G401 (cell line): ENCODE data around the gene KCMF1. TPM values are rescaled to one million over a fixed set of nuclear protein-coding genes. Genes with fewer than 3 reads are reported as not detected.

ENCODE experiments used
- DNase-seq: peaks from one replicate; pipeline ENCODE4 v3.0.0-alpha.2; 2015; ENCODE audit warnings: low spot score
- in situ Hi-C: cut with HindIII; loops from 2 replicates; pipeline ENCODE4 v1.10.0; 2016; ENCODE audit warnings: low sequenced_read_pairs, mixed read lengths
- total RNA-seq: library from RNA; depleted of rRNA; stranded (reverse); fragments of >200 nt; shearing (Covaris generic); gene quantifications from 2 replicates; pipeline ENCODE4 v1.2.3, GENCODE V29; 2014

The KCMF1 gene
- total RNA-seq, 1 experiment from 2014 or later: 133 TPM

DNA sequence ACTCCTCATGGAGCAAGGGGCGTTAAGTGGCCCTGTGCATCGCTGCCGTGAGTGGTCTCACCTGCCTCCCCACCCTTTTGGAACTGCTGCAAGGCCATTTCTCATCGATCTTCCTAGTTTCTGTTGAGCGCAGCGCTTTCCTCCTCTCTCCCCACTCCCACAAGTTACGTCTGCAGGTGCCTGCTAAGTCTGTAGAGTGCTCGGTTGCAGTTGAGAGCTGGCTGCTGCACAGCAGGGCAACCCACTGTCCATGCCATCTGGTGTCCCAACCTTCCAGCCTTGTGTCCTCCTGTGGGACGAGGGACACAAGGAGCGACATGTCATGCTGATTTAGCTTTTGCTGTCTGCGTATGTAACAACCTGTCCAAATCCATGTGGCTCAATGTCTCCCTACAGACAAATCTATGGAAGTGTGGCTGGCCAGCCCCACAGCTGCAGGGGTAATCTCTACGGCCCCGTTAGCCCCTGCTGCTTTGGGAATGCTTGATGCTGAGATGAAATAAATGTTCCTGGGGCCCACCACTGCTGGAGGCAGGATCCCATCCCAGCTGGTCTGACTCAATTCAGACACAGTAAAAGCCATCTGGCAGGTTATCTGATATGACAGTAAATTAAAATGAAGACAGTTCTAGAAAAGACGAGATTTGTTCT lies 94.1 kb downstream of the KCMF1 start:
- peak; percentile 40 for DNase-seq
- in situ Hi-C loops: no loop called here

DNA sequence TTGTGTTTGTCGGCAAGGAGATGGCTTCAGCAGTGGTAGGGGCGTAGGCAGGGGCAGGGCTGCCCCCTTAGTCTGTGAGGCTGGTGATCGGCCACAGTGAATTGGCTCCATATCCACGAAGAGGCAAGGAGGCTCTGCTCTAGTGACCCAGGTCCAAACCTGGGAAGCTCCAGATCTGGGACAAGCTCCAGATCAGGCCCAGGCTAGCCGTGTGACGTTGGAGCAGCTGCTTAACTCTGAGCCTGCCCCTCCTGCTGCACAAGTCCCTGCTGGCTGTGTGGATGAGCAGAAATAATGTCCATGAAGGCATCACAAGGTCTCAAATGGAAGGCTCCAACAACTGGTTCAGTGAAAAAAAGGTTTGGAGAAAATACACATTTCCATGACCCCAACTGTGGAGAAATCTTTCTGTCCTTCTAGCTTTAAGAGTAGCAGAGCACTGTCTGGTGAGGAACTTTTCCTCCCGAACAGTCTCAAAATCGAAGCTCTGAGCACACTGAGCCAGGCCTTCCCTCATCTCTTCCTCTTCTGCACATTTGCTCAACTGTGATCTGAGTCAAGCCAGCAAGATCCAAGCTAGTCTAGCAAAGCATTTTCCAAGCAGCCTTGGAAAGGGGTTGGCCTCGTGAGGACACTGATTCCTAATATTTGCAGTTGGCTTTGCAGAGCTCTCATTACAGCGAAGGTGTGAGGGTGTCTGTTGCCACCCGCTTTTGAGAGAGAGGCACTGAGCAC lies 95.2 kb downstream of the KCMF1 start:
- in situ Hi-C loops: no loop called here
- DNase-seq: no peak

DNA sequence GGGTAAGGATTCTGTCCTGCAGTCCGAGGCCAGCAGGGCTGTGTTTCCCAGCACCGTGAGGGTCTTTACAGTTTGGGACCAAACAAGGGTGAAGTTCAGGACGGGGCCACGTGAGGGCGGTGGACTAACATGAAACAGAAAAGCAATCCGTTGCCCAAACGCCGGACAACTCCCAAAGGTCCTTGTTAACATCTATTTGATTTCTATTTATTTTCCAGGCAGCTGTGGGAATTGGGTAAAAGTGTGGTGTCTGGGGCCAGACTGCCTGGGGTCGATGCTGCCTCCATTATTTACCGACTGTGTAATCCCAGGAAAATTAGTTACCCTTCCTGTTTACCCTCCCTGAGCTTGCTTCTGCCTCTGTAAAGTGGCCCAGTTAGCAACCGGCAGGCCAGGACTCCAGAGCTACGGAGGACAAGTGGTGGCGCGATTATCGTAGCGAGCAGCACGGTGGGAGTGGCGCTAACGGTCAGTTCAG lies 96.0 kb downstream of the KCMF1 start:
- in situ Hi-C loops: no loop called here

DNA sequence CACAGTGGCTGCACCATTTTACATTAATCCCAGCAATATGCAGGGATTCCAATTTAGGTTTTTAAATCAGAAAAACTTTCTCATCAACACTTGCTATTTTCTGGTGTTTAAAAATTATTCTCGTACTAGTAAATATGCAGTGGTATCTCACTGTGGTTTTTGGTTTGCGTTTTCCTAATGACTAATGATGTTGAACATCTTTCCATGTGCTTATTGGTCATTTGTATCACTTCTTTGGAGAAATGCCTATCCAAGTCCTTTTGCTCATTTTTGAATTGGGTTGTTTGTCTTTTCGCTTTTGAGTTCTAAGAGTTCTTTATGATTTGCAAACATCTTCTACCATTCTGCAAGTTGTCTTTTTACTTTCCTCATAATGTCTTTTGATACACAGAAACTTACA lies 100.1 kb downstream of the KCMF1 start:
- DNase-seq: no peak
- in situ Hi-C loops: no loop called here

More for the DNA sequence above, 96.0 kb downstream of the KCMF1 start:
- peak; percentile 69 for DNase-seq

DNA sequence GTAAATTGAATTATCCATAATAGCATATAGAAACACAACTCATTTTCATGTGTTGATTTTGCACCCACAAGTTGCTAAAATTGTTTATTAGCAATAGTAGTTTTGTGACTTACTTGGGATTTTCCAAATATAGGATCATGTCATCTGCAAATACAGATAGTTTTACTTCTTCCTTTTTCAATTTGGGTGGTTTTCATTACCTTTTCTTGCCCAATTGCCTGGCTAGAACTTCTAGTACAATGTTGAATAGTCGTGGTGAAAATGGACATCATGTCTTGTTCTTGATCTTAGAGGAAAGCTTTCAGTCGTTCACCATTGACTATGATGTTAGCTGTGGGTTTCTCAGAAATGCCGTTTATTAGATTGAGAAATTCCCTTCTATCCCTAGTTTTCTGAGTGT lies 102.1 kb downstream of the KCMF1 start:
- in situ Hi-C loops: no loop called here
- no peak for DNase-seq

DNA sequence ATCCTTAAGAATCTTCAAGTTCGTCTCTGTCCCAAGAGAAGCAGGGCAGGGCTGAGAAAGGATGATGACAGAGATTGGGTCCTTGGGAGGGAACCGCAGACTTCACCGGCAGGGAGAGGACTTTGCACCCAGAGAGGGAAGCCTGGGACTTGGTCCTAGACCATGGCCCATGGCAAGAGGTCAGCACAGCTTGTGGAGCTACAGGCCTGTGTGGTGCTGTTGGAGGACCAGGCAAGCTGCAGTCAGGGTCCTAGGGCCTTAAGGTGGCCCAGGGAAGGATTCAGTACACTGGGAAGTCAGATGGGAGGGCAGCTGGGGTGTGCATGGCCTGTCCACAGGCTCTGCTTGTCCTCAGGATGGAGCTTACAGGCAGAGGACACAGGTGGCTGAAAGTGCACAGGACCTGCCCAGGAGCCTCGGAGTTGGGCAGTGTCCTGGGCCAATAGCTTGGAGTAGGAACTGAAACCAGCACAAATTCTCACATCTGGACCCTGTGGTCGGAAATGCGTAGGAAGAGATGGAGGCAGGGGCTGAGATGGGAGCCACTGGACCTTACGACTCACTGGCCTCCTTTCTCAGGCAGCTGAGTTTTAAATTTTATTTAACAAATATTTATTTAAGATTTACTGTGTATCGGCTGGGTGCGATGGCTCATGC lies 105.8 kb downstream of the KCMF1 start:
- in situ Hi-C loops: no loop called here
- DNase-seq: no peak

DNA sequence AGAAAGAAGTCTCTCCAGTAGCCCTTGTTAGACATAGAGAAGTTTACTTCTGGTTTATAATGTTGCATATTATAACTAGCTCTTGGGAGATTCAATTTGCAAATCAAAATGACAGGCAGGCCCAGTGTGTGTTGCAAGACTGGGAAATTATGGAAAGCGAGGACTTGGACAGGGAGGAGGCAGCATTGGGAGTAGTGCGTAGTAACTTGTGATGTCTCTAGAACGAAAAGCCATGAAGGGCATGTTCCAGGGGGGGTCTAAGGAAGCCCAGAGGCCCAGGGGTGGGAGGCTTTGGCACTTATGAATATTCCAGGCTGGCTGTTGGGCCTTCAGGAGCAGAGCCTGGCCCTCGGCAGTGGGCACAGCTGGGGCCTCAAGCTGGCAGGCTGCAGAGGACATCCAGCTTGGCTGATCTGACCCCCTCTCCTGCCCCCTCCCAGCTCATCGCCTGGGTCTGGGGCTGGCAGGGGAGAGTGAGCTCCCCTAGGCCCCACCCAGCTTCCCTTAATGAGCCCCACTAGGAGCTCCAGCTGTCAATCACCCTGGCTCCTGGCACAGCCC lies 107.0 kb downstream of the KCMF1 start:
- DNase-seq: no peak
- in situ Hi-C loops: no loop called here

DNA sequence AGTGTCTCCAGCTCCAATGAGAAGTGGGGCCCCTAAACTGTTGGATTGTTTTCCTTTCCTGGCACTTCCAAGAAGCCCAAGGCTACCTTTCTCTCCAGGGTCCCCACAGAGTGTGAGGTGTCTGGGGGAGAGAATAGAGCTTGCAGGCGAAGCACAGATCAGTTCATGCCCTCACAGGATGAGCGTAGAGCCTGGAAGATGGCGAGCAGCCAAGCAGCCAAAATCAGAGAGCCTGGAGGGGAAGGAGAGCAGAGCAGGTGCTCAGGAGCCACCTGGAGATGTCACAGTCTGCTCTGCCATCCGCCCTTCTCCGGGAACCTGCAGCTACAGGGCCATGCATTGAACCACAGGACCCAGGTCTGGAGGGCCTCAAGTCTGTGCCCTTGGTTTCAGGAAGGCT lies 107.6 kb downstream of the KCMF1 start:
- DNase-seq: peak; percentile 64
- in situ Hi-C loops: no loop called here

DNA sequence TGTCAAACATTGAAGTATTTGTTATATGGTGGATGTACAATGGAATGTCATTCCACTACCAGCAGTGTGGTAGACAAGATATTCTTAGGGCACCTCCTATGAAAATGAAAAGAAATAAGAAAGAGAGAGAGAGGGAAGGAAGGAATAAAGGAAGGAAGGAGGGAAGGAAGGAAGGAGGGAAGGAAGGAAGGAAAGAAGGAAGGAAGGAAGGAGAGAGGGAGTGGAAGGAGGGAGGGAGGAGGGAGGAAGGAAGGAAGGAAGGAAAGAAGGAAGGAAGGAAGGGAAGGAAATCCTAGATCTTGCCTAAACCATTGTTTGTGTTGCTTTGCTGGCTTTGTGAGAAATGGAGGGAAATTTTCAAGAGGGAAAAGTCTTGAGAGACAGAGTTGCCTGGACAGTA lies 112.1 kb downstream of the KCMF1 start:
- in situ Hi-C loops: no loop called here

DNA sequence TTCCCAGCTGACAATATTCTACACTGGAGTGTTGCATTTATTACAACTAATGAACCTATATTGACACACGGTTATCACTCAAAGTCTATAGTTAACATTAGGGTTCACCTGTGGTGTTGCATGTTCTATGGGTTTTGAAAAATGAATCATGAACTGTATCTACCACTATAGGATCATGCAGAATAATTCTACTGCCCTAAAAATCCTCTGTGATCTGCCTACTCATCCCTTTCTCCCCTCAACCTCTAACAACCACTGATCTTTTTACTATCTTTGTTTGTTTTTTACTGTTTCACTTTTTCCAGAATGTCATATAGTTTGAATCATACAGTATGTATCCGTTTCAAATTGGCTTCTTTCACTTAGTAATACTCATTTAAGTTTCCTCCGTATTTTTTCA lies 114.6 kb downstream of the KCMF1 start:
- in situ Hi-C loops: no loop called here
- no peak for DNase-seq

More for the DNA sequence above, 112.1 kb downstream of the KCMF1 start:
- no peak for DNase-seq

DNA sequence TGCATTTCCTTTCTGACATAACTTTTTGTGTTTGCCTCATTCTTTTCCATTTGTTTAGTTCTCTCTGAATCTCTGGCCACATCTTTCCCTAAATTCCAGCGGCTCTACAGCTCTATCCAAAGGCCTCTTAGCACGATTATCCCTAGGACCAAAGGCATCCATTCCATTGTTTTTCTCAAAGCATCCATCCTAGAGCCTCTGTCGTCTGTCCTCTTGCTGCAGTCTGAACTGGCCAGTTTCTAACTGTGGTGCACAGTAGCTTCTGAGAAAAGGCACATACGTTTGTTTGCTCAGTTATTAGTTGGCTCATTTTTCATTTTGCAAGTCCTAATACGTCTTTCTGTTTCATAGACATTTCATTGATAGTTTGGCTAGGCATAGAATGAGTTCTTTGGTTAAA lies 116.6 kb downstream of the KCMF1 start:
- in situ Hi-C loops: no loop called here
- no peak for DNase-seq

DNA sequence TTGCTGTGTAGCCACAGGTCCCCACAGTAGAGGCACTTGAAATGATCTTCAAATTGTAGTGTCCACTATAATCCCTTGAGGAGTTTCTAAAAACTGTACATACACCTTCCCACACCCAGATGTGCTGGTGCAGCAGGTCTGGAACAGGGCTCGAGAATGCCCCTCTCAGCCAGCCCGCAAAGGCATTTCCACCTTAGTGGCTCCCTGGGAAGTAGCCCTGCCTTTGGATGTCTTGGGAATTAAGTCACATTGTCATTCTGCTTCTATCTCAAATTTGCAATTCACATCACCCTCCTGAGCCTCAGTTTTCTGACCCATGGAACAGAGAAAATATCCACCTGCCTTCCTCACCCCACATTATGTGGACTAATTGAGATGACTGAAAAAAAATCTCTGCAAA lies 118.0 kb downstream of the KCMF1 start:
- no peak for DNase-seq
- in situ Hi-C loops: no loop called here

DNA sequence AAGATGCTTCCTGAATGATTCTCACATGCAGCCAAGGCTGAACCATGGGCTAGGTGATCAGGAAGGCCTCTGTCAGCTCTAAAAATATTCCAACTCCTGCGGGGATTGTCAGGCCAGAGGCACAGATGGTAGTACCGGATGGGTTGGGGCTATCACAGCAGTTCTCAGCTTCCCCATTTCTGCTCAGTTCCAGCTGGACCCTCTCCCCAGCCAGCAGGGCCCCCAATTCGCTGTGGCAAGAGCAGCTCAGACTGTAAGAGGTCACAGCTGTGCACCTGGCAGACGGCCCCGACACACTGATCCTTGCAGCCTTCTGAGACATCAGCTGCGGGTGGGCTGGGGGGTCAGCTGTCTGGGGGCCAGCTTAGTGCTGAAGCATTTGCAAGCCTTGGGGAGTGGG lies 118.6 kb downstream of the KCMF1 start:
- DNase-seq: peak; percentile 72

DNA sequence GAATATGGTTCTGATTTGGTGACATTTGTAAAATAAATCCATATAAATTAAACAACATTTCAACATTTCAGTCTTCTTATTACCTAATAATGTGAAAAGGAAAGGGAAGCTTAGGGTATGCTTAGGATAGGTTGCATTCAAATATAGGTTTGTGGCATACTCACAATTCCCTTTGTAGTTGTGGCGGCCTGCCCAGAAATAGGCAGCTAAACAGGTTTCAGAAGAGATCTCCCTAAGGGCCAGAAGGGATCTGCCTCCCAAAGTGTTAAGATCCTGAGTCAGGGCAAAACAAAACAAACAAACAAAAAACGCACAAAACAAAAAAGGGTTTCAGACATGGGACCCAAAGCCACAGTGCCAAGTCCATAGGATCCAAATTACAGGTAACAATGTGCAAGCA lies 120.9 kb downstream of the KCMF1 start:
- DNase-seq: no peak
- in situ Hi-C loops: no loop called here

More for the DNA sequence above, 118.6 kb downstream of the KCMF1 start:
- in situ Hi-C loops: no loop called here

DNA sequence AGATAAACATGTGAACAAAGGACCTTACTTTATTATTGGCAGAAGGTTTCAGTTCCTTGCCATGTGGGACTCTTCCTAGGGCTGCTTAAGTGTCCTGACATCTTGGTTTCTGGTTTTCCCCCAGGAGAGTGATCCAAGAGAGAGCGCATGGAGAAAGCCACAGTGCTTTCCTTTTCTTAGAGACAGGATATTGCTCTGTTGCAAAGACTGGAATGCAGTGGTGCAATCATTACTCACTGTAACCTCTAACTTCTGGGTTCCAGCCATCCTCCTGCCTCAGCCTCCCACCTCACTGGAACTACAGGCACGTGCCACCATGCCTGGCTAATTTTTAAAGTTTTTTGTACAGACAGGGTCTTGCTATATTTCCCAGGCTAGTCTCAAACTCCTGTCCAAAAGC lies 124.1 kb downstream of the KCMF1 start:
- in situ Hi-C loops: no loop called here
- DNase-seq: no peak

DNA sequence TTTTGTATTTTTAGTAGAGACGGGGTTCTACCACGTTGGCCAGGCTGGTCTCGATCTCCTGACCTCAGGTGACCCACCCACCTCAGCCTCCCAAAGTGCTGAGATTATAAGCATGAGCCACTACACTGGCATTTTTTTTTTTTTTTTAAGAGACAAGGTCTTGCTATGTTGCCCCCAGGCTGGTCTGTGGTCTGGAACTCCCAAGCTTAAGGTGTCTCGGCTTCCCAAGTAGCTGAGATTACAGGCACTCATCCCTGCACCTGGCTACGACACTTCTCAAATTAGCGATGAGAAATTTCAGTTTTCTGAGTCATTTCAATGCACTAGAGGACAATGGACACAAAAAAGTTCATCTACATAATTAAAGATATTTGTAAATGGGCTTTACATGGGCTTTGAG lies 125.7 kb downstream of the KCMF1 start:
- DNase-seq: no peak
- in situ Hi-C loops: no loop called here

DNA sequence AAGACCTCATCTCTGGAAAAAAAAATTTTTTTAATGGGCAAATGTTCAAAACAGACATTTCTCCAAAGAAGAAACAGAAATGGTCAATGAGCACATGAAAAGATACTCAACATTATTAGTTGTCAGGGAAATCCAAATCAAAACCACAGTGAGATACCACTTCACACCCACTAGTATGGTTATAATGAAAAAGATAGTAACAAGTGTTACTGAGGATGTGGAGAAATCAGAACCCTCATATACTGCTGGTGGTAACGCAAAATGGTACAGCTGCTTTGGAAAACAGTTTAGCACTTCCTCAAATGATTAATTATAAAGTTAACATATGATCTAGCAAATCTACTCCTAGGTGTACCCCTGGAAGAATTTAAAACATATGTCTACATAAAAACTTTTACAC lies 133.3 kb downstream of the KCMF1 start:
- in situ Hi-C loops: no loop called here
- no peak for DNase-seq

DNA sequence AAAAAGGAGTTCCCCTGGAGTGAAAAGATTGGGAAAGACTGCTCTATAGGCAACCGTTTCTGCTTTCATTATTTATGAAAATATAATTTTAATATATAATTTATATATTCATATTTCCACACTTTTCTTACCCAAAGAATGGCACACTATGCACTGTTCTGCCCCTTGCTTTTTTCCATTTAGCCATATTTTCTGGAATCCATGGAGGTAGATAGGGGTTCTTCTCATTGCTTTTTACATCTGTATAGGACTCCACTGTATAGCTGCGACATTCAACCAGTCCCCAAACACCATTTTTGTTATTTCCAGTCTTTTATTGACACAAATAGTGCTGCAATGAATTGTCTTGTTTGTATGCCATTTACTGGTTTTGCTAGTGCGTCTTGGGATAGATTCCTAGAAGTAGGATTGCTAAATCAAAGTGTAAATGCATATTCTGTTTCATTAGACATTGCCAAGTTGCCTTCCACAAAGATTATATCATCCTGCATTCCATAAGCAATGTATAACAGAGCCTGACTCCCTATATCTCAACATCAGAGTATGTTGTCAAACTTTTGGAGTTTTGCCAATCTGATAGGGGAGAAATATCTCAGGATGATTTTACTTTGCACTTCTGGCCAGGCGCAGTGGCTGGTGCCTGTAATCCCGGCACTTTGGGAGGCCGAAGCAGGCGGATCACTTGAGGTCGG lies 135.7 kb downstream of the KCMF1 start:
- DNase-seq: no peak
- in situ Hi-C loops: no loop called here
